Adrenal gland (tissue), 5 donors: Measurements from ENCODE around the gene SRGAP2B.
"Not testable (repeated sequence)": the region's sequence is repeated elsewhere in the genome, so short reads cannot be mapped to it uniquely, and the experiment has no call there.

ENCODE experiments used
- POLR2A ChIP-seq, 2 donors: fragments of 450-650 bp; IDR thresholded peaks; one replicate each; pipeline ENCODE4 v1.6.1; 2017; ENCODE audit warnings: antibody characterized with exemption in 2 of 2, mild to moderate bottlenecking in 2 of 2, moderate library complexity in 1 of 2
- TF ChIP-seq, protein P1 (sequence below), 6 experiments: fragments of 450-650 bp in 4 of 6; fragments of 200-600 bp in 2 of 6; sonication (generic) in 1 of 6; IDR thresholded peaks; 1 replicate in 5 of 6; 2 replicates in 1 of 6; pipeline versions ENCODE4 v1.5.1 to v1.8.0; 2016 to 2021; ENCODE audit warnings: antibody characterized with exemption in 6 of 6, mild to moderate bottlenecking in 2 of 6, moderate library complexity in 1 of 6
- donor health status: DM: no; HTN: no; CAD: no.

DNA sequence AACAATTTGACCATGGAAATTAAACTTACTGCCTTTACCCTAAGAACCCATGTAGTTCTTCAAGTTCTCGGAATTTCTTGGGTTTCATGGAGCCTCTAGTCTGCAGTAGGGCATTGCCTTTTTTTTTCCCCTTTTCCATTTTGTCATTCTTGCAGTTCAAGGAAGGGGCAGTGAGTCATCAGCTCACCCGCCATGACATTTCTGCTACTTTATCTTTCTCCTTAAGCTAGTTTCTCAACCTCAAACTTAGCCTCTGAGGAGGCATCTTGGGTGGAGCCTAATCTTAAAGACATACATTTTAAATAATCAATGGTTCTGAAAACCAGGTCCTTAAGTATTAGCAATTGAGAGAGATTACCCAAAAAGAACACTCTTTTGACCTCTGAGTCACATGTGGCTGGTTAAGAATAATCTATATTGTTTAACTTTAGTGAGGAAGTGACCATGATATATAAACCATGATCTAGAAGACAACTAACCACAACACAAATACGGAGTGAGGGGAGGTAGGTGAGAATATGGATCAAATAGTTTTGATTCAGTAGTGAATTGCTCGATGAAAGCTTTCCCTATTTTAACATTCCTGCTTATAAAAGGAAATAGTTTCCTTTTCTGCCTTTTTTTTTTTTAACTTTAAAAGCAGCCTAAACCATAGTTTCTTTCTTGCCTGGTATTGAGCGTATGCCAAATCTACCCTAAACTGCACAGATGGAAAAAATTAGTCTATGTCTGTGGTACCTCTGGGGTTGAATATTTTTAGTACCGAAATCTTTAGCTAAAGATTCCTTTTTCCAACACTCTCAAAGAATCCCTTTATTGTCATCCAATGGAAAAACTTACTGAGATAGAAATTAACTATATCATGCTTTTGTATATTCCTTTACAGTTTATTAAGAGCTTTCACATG is 20.7 kb upstream of the SRGAP2B start:
- TF ChIP-seq, protein P1, sequence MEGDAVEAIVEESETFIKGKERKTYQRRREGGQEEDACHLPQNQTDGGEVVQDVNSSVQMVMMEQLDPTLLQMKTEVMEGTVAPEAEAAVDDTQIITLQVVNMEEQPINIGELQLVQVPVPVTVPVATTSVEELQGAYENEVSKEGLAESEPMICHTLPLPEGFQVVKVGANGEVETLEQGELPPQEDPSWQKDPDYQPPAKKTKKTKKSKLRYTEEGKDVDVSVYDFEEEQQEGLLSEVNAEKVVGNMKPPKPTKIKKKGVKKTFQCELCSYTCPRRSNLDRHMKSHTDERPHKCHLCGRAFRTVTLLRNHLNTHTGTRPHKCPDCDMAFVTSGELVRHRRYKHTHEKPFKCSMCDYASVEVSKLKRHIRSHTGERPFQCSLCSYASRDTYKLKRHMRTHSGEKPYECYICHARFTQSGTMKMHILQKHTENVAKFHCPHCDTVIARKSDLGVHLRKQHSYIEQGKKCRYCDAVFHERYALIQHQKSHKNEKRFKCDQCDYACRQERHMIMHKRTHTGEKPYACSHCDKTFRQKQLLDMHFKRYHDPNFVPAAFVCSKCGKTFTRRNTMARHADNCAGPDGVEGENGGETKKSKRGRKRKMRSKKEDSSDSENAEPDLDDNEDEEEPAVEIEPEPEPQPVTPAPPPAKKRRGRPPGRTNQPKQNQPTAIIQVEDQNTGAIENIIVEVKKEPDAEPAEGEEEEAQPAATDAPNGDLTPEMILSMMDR (IDR thresholded peaks at IDR 0.05) = not testable (repeated sequence)
- TF ChIP-seq POLR2A (IDR thresholded peaks at IDR 0.05) = not testable (repeated sequence)
